Lower leg skin (tissue), 3 donors: ENCODE data around the gene DPH2.

Source experiments
- CTCF ChIP-seq, 3 donors: fragments of 450-650 bp; IDR thresholded peaks; one replicate each; pipeline ENCODE4 v1.5.1; 2016; ENCODE audit warnings: antibody characterized with exemption in 3 of 3, mild to moderate bottlenecking in 3 of 3, moderate library complexity in 2 of 3
- POLR2A ChIP-seq, 2 donors: fragments of 450-650 bp; IDR thresholded peaks; one replicate each; pipeline ENCODE4 v1.6.1; 2016 to 2017; ENCODE audit warnings: antibody characterized with exemption in 2 of 2, mild to moderate bottlenecking in 1 of 2, moderate library complexity in 1 of 2

DNA sequence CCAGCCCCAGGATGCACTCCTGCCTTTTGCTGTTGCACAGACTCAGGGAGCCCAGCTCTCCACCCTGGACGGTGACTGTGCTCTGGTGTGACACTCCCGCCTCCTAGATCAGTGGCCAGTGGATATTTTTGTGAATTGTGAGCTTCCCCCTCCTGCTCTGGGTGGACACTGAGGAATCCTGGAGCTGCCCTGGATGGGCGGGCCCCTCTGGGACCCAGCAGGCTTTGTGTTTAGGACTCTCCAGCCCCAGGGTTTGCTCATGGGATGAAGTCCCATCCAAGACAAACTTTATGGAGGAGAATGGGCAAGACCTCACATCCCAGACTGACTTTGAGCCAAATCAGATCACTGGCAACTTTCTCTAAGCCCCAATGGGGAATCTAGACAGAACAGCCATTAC lies 45.4 kb downstream of the DPH2 start:
- TF ChIP-seq POLR2A (IDR thresholded peaks at IDR 0.05) (no peak), CTCF (IDR thresholded peaks at IDR 0.05) (no peak)
